ENCODE measurements around the gene FOXO1. TPM values are rescaled to one million over a fixed set of nuclear protein-coding genes. Genes with fewer than 3 reads are reported as not detected.

FOXO1 gene
- total RNA-seq, 2 experiments from 2014 or later, result 34.2 to 34.5 TPM

DNA sequence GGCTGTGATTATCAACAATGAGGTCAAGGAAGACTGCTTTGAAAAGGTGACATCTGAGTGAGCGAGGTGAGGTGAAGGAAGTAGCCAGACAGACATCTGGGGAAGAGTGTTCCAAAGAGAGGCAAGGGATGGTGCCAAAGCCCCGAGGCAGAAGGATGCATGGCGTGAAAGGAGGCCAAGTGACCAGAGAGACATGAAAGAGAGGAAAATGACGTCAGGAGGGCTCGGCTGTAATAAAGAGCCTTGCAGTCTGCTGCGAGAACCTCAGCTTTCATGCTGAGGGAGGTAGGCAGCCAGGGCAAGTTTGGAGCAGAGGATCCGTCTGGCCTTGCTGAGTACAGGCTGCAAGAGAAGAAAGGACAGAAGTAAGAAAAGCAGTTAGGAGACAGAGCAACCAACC lies 50.8 kb downstream of the FOXO1 start:
- H3K4me3 Mint-ChIP-seq, result no peak overlapping the region
- H3K27me3 Mint-ChIP-seq, result no peaks in the 10 kb centered on the region
- POLR2A ChIA-PET, result no interaction called here
- peak; percentile 23 for DNase-seq
- H3K36me3 Mint-ChIP-seq, result peaks cover 20% of the 10 kb centered on the region
- H3K9me3 Mint-ChIP-seq, result no peaks in the 10 kb centered on the region
- intact Hi-C loops (cut with micrococcal nuclease), result no loop called here
- peak overlapping the region; percentile 74 for H3K27ac Mint-ChIP-seq
- CTCF ChIA-PET, result interaction anchor here (0.7 kb wide), 1 partner anchor 920 kb away, joined by 3 read pairs; no protein-coding TSS in a partner anchor
- H3K4me1 Mint-ChIP-seq (ENCODE audit: low read depth), result peaks cover 96% of the 10 kb centered on the region

DNA sequence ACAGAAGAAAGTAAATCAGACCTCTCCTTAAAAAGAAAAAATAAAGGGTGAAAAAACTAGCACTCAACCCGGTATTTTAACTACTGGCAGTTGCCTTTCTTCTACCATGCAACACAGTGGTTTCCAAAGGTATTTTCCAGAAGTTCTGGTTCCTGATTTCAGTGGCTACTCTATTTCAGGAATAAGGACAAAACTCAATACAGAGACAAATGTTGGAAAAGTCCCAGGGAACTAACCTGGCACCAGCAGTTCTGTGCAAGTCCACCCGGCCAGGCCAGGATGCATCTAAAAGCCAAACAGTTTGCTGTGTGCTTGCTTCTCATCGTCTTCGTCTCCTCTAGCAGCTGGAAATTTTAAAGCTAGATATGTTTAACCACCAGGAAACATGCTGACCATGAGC lies 52.5 kb downstream of the FOXO1 start:
- peaks cover 13% of the 10 kb centered on the region for H3K36me3 Mint-ChIP-seq
- ChIA-PET CTCF (interaction anchor here (0.7 to 0.8 kb wide), 3 partner anchors 212 to 545 kb away, joined by 3 read pairs; no protein-coding TSS in a partner anchor), POLR2A (interaction anchor here (0.6 to 2.8 kb wide), 8 partner anchors 15 to 499 kb away, joined by 4 to 28 read pairs (median 4); no protein-coding TSS in a partner anchor)
- peaks cover 92% of the 10 kb centered on the region for H3K4me1 Mint-ChIP-seq (ENCODE audit: low read depth)
- intact Hi-C loops (cut with micrococcal nuclease), result loop anchor here (1.0 to 5.0 kb wide), 7 partner anchors 15 to 837 kb away; no protein-coding TSS in a partner anchor
- H3K27me3 Mint-ChIP-seq, result no peaks in the 10 kb centered on the region
- DNase-seq, result no peak
- H3K9me3 Mint-ChIP-seq, result no peaks in the 10 kb centered on the region
- H3K4me3 Mint-ChIP-seq, result peak overlapping the region; percentile 74
- peak overlapping the region; percentile 97 for H3K27ac Mint-ChIP-seq

DNA sequence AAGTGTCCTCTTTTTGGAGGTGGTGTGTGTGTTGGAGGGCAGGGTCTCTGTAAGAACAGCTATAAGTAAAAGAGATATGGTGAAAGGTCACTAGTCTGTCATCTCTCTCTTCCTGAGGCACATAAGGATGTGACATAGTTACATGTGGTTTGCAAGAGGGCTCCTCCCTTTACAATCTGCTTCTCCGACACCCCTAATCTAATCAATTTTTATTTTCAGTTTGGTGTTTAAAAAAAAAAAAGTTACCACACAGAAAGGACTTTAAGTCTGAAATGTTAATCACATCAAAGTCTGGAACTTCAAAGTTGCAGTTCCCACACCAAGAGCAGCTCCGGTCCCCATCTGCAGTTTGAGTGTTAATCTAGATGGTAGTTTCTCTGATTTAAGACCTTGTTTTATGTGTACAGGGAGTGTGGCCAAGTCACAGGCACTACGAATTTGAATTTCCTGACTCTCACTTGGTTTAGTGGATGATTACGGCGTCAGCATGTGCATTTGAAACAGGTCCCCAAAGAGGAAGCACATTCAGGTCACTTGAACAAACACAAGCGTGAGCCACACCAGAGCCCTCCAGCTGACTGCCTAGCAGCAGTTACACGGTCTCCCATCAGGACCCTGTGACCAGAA lies 53.1 kb downstream of the FOXO1 start:
- DNase-seq, result peak; percentile 77
- H3K4me1 Mint-ChIP-seq (ENCODE audit: low read depth), result peaks cover 92% of the 10 kb centered on the region
- ChIA-PET POLR2A (interaction anchor here (0.6 to 2.8 kb wide), 9 partner anchors 14 to 498 kb away, joined by 4 to 28 read pairs (median 4); no protein-coding TSS in a partner anchor), CTCF (interaction anchor here (0.7 to 0.8 kb wide), 3 partner anchors 212 to 544 kb away, joined by 3 read pairs; no protein-coding TSS in a partner anchor)
- peak overlapping the region; percentile 74 for H3K4me3 Mint-ChIP-seq
- intact Hi-C loops (cut with micrococcal nuclease), result loop anchor here (1.0 to 5.0 kb wide), 7 partner anchors 14 to 836 kb away; no protein-coding TSS in a partner anchor
- H3K9me3 Mint-ChIP-seq, result no peaks in the 10 kb centered on the region
- peak overlapping the region; percentile 97 for H3K27ac Mint-ChIP-seq
- H3K27me3 Mint-ChIP-seq, result no peaks in the 10 kb centered on the region
- H3K36me3 Mint-ChIP-seq, result peaks cover 18% of the 10 kb centered on the region

DNA sequence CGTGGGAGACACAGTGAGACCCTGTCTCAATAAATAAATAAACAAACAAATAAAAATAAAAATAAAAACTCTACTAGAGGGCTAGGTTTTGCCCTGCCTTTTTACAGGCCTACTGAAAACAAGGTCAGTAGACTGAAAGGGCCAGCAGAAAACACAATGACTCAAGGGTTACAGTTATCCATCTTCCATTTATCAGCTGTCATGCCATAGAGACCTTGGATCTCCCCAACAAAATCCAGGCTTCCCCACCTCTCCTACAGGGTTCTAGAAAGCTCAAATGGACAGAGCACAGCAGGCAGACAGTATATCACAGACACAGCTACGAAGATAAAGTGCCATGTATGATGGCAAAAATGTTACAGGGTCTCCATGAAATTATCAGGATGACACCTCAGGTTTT lies 54.4 kb downstream of the FOXO1 start:
- peaks cover 24% of the 10 kb centered on the region for H3K36me3 Mint-ChIP-seq
- intact Hi-C loops (cut with micrococcal nuclease), result loop anchor here (2.0 to 5.0 kb wide), 5 partner anchors 41 to 835 kb away; no protein-coding TSS in a partner anchor
- H3K27ac Mint-ChIP-seq, result peak overlapping the region; percentile 97
- CTCF ChIA-PET, result no interaction called here
- H3K9me3 Mint-ChIP-seq, result peaks cover 2% of the 10 kb centered on the region
- H3K4me3 Mint-ChIP-seq, result peak overlapping the region; percentile 41
- H3K27me3 Mint-ChIP-seq, result no peaks in the 10 kb centered on the region
- no peak for DNase-seq
- H3K4me1 Mint-ChIP-seq (ENCODE audit: low read depth), result peaks cover 90% of the 10 kb centered on the region
- POLR2A ChIA-PET, result interaction anchor here (2.8 kb wide), 1 partner anchor 51 kb away, joined by 28 read pairs; no protein-coding TSS in a partner anchor

DNA sequence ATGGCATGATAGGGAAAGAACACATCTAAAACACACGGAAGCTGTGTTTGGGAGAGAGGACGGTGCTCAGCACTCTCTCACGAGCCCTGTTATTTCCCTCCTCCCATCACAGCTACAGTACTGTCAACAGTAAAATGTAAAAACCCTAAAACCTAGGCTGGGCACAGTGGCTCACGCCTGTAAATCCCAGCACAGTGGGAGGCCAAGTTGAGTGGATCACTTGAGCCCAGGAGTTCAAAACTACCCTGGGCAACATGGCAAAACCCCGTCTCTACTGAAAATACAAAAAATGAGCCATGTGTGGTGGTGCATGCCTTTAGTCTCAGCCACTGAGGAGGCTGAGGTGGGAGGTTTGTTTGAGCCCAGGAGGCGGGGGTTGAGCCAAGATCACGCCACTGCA lies 54.8 kb downstream of the FOXO1 start:
- peak overlapping the region; percentile 97 for H3K27ac Mint-ChIP-seq
- intact Hi-C loops (cut with micrococcal nuclease), result loop anchor here (2.0 to 5.0 kb wide), 6 partner anchors 41 to 834 kb away; no protein-coding TSS in a partner anchor
- no peaks in the 10 kb centered on the region for H3K27me3 Mint-ChIP-seq
- H3K4me3 Mint-ChIP-seq, result no peak overlapping the region
- DNase-seq, result no peak
- ChIA-PET POLR2A (interaction anchor here (2.8 kb wide), 1 partner anchor 51 kb away, joined by 28 read pairs; no protein-coding TSS in a partner anchor), CTCF (no interaction called here)
- peaks cover 91% of the 10 kb centered on the region for H3K4me1 Mint-ChIP-seq (ENCODE audit: low read depth)
- peaks cover 2% of the 10 kb centered on the region for H3K9me3 Mint-ChIP-seq
- H3K36me3 Mint-ChIP-seq, result peaks cover 24% of the 10 kb centered on the region

DNA sequence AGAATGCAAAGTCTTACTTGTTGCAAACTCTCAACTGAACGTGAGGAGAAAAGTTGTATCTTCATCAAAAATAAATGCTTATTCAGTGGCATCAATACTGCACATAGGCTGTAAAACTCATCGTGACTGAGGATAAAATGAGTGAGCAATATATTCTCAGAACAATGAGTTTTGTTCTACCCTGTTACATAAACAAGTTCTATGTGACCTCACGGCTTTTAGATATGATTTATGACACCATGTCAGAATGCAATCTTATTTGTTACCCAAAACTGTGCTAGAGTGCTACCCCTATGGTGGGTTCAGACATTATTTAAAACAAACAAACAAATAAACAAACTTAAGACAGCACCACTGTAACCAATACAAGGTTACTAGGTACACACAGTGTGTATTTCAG lies 55.4 kb downstream of the FOXO1 start:
- Mint-ChIP-seq H3K36me3 (peaks cover 24% of the 10 kb centered on the region), H3K9me3 (peaks cover 2% of the 10 kb centered on the region), H3K4me1 (ENCODE audit: low read depth) (peaks cover 89% of the 10 kb centered on the region), H3K27me3 (no peaks in the 10 kb centered on the region), H3K4me3 (no peak overlapping the region), H3K27ac (peak overlapping the region; percentile 97)
- CTCF ChIA-PET, result no interaction called here
- no peak for DNase-seq
- POLR2A ChIA-PET, result interaction anchor here (0.9 kb wide), 1 partner anchor 11 kb away, joined by 3 read pairs; no protein-coding TSS in a partner anchor
- intact Hi-C loops (cut with micrococcal nuclease), result loop anchor here (2.0 to 5.0 kb wide), 5 partner anchors 124 to 834 kb away; no protein-coding TSS in a partner anchor

DNA sequence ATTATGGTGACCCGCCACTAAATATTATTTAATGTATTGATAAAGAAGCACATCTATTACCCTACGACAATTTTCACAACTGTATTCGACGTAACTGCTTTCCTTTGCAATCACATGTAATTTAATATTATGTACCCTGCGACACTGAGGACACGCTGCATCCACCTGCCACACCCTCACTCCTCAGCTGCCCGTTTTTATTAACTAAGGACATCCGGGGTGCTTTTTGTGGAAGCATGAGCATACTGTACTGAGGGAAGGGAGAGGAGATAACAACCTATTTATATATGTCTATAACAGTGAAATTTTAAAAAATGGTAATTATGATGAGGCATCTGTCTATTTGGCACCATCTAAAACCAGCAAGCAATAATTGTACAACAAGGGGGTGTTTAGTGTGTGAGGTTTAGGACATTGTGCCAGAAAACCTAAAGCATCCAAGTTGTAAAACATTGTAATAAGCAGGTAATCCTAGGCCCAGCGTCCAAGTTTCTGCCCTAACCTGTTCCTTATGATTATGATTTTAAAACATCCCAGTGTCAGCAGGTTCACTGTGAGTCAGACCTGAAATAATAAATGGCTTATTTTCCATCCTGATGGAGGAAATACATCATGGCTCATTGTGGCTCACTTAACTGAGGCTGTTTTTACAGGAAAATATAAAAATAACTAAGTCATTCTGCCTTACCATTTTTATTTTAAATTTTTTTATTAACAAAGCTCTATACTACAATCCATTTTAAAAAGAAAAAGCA lies 56.3 kb downstream of the FOXO1 start:
- Mint-ChIP-seq H3K4me3 (no peak overlapping the region), H3K9me3 (peaks cover 2% of the 10 kb centered on the region), H3K27me3 (no peaks in the 10 kb centered on the region), H3K27ac (peak overlapping the region; percentile 97), H3K36me3 (peaks cover 24% of the 10 kb centered on the region), H3K4me1 (ENCODE audit: low read depth) (peaks cover 88% of the 10 kb centered on the region)
- ChIA-PET POLR2A (interaction anchor here (0.9 kb wide), 1 partner anchor 10 kb away, joined by 3 read pairs; no protein-coding TSS in a partner anchor), CTCF (no interaction called here)
- DNase-seq, result no peak
- intact Hi-C loops (cut with micrococcal nuclease), result loop anchor here (2.0 to 5.0 kb wide), 5 partner anchors 123 to 833 kb away; no protein-coding TSS in a partner anchor

DNA sequence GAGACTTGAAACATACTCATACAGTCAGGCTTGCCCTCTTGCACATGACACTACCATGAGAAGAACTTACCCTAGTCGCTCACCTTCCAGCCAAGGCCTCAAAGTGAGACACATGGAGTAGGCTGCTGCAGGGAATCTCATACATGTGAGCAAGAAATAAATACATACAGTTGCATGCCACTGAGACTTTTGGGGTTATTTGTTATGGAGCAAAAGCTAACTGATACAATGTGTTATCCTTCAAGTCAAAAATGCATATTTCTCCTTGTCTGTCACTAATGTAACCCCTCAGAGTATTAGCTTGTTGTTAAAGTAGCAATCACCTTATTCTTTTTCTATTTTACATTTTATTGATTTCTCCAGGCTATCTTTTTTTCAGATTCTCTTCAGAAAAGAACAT lies 58.1 kb downstream of the FOXO1 start:
- peaks cover 22% of the 10 kb centered on the region for H3K36me3 Mint-ChIP-seq
- no peak for DNase-seq
- ChIA-PET CTCF (no interaction called here), POLR2A (no interaction called here)
- peaks cover 84% of the 10 kb centered on the region for H3K4me1 Mint-ChIP-seq (ENCODE audit: low read depth)
- H3K27me3 Mint-ChIP-seq, result no peaks in the 10 kb centered on the region
- peaks cover 2% of the 10 kb centered on the region for H3K9me3 Mint-ChIP-seq
- H3K27ac Mint-ChIP-seq, result peak overlapping the region; percentile 47
- intact Hi-C loops (cut with micrococcal nuclease), result no loop called here
- H3K4me3 Mint-ChIP-seq, result no peak overlapping the region

DNA sequence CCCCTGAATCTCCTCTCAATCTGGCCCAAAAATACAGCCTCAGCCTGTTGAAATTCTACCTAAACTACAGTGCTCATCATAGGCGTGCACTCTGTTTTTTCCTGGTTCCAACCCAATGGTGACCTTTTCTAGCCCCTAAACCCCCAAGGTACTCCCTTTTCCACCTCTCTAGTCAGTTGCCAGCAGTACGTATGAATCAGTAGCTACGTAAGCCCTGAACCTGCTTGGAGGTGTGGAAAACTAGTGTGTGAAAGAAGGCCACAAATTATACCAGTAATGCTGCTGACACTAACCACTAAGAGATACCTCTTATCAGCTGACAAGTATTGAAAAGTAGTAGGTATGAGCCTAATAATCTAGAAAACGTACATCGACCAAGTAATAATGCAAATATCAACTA lies 60.9 kb downstream of the FOXO1 start:
- Mint-ChIP-seq H3K4me3 (no peak overlapping the region), H3K36me3 (peaks cover 14% of the 10 kb centered on the region), H3K9me3 (peaks cover 2% of the 10 kb centered on the region), H3K27ac (peak overlapping the region; percentile 11), H3K4me1 (ENCODE audit: low read depth) (peaks cover 81% of the 10 kb centered on the region), H3K27me3 (no peaks in the 10 kb centered on the region)
- no peak for DNase-seq
- intact Hi-C loops (cut with micrococcal nuclease), result no loop called here
- ChIA-PET POLR2A (interaction anchor here (0.6 to 1.1 kb wide), 2 partner anchors 48 to 434 kb away, joined by 3 read pairs; no protein-coding TSS in a partner anchor), CTCF (interaction anchor here (0.9 to 1.4 kb wide), 2 partner anchors 25 to 536 kb away, joined by 3 to 5 read pairs; no protein-coding TSS in a partner anchor)

DNA sequence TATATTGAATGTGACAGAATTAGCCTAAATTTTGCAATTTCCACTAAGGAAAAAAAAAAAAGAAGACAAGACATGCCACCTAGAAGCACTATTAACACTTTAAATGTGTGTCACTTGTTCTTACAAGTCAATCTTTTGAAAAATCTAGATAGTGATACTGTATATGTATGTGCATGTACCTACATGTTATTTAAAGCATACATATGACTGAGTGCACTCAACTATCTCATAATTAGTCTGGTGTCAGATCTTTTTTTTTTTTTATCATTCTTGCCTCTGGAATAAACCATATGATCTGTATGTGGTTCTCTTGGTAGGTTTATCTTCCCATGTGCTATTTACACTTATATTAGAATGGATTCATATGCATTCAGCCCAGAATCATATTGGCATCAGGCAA lies 62.3 kb downstream of the FOXO1 start:
- Mint-ChIP-seq H3K27me3 (no peaks in the 10 kb centered on the region), H3K36me3 (peaks cover 12% of the 10 kb centered on the region), H3K4me1 (ENCODE audit: low read depth) (peaks cover 85% of the 10 kb centered on the region), H3K4me3 (no peak overlapping the region), H3K27ac (peak overlapping the region; percentile 34), H3K9me3 (peaks cover 2% of the 10 kb centered on the region)
- no peak for DNase-seq
- CTCF ChIA-PET, result no interaction called here
- intact Hi-C loops (cut with micrococcal nuclease), result no loop called here
- POLR2A ChIA-PET, result interaction anchor here (1.2 kb wide), 1 partner anchor 61 kb away, joined by 3 read pairs; no protein-coding TSS in a partner anchor

DNA sequence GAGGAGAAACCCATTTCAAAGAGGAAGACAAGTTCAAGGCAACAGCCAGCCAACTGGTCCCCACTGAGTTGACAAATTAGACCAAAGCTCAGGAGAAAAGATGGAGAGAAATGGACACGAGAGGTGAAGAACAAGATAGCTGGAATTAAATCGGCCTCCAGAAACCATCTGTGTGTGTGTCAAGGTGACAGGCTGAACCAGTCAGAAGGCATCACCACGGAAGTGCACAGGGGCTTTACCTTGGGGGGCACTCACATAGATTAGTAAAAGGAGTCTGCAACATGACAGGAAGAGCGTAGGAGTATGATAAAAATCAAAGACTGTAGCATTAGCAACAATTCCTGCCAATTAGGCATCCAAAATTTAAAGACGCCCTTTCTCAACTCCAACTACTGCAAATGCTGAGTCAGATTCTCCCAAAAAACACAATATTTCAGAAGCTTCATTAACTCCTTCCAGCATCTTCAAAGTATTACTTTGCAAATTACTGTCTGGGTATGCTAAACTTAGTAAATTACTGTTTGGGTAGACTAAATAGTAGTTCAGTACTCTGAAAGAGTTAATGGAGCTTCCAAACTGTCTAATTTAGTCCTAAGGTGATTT lies 66.2 kb downstream of the FOXO1 start:
- intact Hi-C loops (cut with micrococcal nuclease), result loop anchor here (1.0 kb wide), 1 partner anchor 63 kb away; no protein-coding TSS in a partner anchor
- CTCF ChIA-PET, result interaction anchor here (0.7 to 1.6 kb wide), 2 partner anchors 53 to 72 kb away, joined by 3 to 4 read pairs; no protein-coding TSS in a partner anchor
- POLR2A ChIA-PET, result interaction anchor here (0.9 to 3.9 kb wide), 5 partner anchors 10 to 64 kb away, joined by 3 to 20 read pairs (median 4); no protein-coding TSS in a partner anchor

More for the DNA sequence above, 66.2 kb downstream of the FOXO1 start:
- no peaks in the 10 kb centered on the region for H3K27me3 Mint-ChIP-seq
- H3K27ac Mint-ChIP-seq, result peak overlapping the region; percentile 85
- peak overlapping the region; percentile 37 for H3K4me3 Mint-ChIP-seq
- no peaks in the 10 kb centered on the region for H3K9me3 Mint-ChIP-seq
- peaks cover 91% of the 10 kb centered on the region for H3K4me1 Mint-ChIP-seq (ENCODE audit: low read depth)
- no peaks in the 10 kb centered on the region for H3K36me3 Mint-ChIP-seq
- DNase-seq, result peak; percentile 72

Measured in activated CD4-positive, alpha-beta memory T cell treated with anti-CD3 and anti-CD28 coated beads for 36 hours (primary cell).